ENCODE data around the gene CXCL10.

Gene CXCL10

DNA sequence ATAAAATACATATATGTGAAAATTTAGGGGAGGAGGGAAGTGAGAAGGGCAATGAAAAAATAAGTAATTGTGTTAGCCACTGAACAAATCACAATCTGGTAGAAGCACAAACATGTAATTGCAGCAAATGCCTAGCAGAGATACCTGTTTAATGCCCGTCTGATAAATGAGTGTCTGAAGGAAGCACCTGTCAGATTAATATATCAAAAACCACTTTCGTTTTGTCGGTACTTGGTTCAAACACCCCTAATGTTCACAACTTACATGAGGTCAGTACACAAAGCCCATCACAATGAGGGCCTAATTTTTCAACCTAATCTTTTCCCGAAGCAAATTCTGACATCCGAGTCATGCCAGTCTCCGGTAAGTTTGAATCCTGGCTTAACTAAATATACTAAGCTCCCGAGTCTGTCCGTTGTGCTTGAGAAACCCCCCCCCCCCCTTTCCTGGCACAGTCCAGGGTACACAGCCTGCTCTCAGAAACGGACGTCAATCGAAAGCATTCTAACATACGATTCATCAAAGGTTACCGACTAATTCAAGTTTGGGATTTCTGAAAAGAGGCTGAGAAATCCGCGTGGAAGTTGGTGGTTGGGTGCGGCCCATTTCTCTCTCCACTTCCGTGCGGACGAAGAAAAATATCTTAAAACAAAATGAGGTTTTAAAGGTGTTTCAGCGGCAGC is 33.3 kb downstream of the CXCL10 start:
- no peak for DNase-seq

DNA sequence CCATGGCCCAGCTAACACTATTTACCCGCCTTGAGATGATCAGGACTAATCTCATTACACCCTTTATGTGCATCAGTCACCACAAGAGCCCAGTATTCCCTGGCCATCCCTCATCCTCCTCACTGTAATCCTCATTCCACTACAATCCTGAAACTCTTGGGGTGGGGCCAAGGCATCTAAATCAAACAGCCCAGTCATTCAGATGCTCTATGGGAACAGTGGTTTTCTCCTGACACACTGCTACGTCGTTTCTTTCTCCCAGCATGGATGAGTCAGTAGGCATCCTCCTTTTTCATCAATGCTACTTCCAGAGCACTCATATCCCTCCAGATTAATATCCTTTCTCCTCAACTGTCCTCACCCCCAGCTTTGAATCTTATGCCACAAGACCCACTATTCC is 38.2 kb downstream of the CXCL10 start:
- DNase-seq, result no peak

DNA sequence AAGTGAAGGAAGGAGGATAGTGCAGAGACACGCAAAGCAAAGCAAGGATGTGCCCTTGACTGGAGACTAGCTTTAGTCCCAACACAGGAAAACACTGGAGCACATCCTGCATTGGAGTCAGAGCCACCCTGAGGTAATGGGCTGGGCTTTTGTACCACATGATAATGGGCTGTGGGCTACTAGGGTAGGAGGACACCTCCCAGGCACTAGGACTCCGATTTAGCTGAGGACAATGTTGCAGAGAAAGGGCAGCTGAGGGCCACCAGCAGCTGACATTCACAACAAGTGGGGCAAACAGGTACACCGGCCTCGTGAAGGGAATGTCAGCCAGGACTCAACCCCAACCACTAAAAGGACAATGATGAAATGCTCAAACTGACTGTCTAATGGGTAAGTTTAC is 42.7 kb downstream of the CXCL10 start:
- no peak for DNase-seq

- DNase-seq, result no peak
These were observed 47.1 kb downstream of the CXCL10 start for GRCh38 chr4:75976177-75976576.

GRCh38 chr4:75973766-75974165 is 49.5 kb downstream of the CXCL10 start:
- no peak for DNase-seq

All from activated CD4-positive, alpha-beta T cell treated with anti-CD3 and anti-CD28 coated beads, Interleukin-2, amount 50 U/mL, for 4 hours (primary cell).